Measurements from ENCODE around the gene ALPP. TPM values are rescaled to one million over a fixed set of nuclear protein-coding genes. Genes with fewer than 3 reads are reported as not detected.
"Not testable (repeated sequence)": the region's sequence is repeated elsewhere in the genome, so short reads cannot be mapped to it uniquely, and the experiment has no call there.

Gene ALPP
- total and polyA plus RNA-seq, 8 donors = not detected

DNA sequence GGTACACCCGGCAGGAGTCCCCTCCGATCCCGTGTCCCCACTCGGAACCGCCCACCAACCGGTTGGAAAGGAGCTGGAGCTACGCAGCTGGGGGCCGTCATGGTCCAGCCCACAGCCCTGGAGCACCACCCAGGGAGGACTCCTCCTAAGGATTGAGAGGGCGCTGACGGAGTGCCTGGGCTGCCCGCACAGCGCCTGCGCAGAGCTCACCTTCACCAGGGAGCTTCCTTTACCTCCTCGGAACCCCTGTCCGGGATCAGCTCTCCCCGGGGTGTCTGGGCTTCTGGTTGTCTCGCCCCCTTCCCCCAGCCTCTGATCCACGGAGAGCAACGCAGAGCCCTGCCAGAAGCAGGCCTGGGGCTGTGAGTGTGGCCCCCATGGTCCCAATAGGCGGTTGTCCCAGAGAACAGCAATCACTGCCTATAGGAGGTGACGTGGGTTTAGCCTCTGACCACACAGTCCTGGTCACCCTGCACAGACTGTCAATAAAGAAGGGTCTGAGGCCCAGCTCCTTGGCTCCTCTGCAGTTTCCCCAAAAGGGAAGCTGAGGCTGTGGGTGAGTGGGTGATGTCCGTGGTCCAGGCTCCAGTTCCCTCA is 42.7 kb downstream of the ALPP start:
- H3K9me3 ChIP-seq = no peaks in the 10 kb centered on the region
- H3K27ac ChIP-seq = no peak overlapping the region
- TF ChIP-seq, protein P1, sequence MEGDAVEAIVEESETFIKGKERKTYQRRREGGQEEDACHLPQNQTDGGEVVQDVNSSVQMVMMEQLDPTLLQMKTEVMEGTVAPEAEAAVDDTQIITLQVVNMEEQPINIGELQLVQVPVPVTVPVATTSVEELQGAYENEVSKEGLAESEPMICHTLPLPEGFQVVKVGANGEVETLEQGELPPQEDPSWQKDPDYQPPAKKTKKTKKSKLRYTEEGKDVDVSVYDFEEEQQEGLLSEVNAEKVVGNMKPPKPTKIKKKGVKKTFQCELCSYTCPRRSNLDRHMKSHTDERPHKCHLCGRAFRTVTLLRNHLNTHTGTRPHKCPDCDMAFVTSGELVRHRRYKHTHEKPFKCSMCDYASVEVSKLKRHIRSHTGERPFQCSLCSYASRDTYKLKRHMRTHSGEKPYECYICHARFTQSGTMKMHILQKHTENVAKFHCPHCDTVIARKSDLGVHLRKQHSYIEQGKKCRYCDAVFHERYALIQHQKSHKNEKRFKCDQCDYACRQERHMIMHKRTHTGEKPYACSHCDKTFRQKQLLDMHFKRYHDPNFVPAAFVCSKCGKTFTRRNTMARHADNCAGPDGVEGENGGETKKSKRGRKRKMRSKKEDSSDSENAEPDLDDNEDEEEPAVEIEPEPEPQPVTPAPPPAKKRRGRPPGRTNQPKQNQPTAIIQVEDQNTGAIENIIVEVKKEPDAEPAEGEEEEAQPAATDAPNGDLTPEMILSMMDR (IDR thresholded peaks at IDR 0.05) = no peak
- peaks cover 0 to 11% (median 0%) of the 10 kb centered on the region in 3 donors for H3K4me1 ChIP-seq
- WGBS, 2 donors = 19 to 22% methylated on average over 22 of the region's 22 CpGs
- intact Hi-C loops (cut with DNase I) = no loop called here
- ATAC-seq (peak in 3 of 4 donors; percentile 48 to 58 (median 58)), FAIRE-seq (no peak), DNase-seq (peak in 1 of 6 donors; percentile 62)
- H3K4me3 ChIP-seq = peak overlapping the region; percentile 5 to 49 (median 18)
- peaks cover 0 to 22% (median 4%) of the 10 kb centered on the region in 4 donors for H3K27me3 ChIP-seq
- H3K36me3 ChIP-seq = no peaks in the 10 kb centered on the region

DNA sequence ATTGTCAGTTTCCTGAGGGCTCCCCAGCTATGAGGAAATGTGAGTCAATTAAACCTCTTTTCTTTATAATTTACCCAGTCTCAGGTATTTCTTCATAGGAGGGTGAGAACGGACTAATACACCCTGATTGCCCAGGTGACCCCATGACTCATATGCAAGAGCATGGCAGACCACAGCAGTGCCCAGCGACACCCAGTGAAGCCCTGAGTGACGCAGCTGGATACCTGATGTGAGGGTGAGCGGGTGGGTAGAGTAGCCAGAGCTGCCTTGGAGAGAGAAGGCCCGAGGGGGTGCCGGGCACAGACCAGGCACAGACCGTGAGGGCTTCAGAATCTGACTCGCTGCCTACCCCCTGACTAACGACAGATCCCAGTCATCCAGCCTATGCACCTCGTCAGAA is 43.5 kb downstream of the ALPP start:
- no peaks in the 10 kb centered on the region for H3K9me3 ChIP-seq
- no peak for DNase-seq
- TF ChIP-seq, protein P1 (IDR thresholded peaks at IDR 0.05) = no peak
- H3K27me3 ChIP-seq = peaks cover 0 to 22% (median 4%) of the 10 kb centered on the region in 4 donors
- FAIRE-seq = no peak
- H3K4me3 ChIP-seq = no peak overlapping the region
- 85 to 88% methylated on average over 10 of the region's 10 CpGs for WGBS, 2 donors
- no peak overlapping the region for H3K27ac ChIP-seq
- intact Hi-C loops (cut with DNase I) = no loop called here
- H3K36me3 ChIP-seq = no peaks in the 10 kb centered on the region
- ATAC-seq = no peak
- H3K4me1 ChIP-seq = peaks cover 0 to 11% (median 0%) of the 10 kb centered on the region in 3 donors

DNA sequence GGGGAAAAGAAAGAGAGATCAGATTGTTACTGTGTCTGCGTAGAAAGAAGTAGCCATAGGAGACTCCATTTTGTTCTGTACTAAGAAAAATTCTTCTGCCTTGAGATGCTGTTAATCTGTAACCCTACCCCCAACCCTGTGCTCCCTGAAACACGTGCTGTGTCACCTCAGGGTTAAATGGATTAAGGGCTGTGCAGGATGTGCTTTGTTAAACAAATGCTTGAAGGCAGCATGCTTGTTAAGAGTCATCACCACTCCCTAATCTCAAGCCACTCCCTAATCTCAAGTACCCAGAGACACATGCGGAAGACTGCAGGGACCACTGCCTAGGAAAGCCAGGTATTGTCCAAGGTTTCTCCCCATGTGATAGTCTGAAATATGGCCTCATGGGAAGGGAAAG is 44.4 kb downstream of the ALPP start:
- H3K27ac ChIP-seq; H3K4me3 ChIP-seq; H3K9me3 ChIP-seq; ATAC-seq; DNase-seq; intact Hi-C loops (cut with DNase I); FAIRE-seq; H3K36me3 ChIP-seq: not testable (repeated sequence)
- Histone ChIP-seq H3K27me3 (peaks cover 0 to 22% (median 4%) of the 10 kb centered on the region in 4 donors), H3K4me1 (peaks cover 0 to 11% (median 0%) of the 10 kb centered on the region in 3 donors)
- 36 to 39% methylated on average over 3 of the region's 3 CpGs for WGBS, 2 donors

DNA sequence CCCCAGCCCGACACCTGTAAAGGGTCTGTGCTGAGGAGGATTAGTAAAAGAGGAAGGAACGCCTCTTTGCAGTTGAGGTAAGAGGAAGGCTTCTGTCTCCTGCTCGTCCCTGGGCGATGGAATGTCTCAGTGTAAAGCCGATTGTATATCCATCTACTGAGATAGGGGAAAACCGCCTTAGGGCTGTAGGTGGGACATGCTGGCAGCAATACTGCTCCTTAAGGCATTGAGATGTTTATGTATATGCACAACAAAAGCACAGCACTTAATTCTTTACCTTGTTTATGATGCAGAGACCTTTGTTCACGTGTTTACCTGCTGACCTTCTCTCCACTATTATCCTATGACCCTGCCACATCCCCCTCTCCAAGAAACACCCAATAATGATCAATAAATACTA is 44.9 kb downstream of the ALPP start:
- H3K27ac ChIP-seq; DNase-seq; ATAC-seq; H3K4me3 ChIP-seq; H3K9me3 ChIP-seq; FAIRE-seq; intact Hi-C loops (cut with DNase I); H3K36me3 ChIP-seq: not testable (repeated sequence)
- WGBS, 2 donors = 19 to 24% methylated on average over 6 to 7 of the region's 7 CpGs
- H3K27me3 ChIP-seq = peaks cover 0 to 22% (median 4%) of the 10 kb centered on the region in 4 donors
- H3K4me1 ChIP-seq = peaks cover 0 to 11% (median 0%) of the 10 kb centered on the region in 3 donors

DNA sequence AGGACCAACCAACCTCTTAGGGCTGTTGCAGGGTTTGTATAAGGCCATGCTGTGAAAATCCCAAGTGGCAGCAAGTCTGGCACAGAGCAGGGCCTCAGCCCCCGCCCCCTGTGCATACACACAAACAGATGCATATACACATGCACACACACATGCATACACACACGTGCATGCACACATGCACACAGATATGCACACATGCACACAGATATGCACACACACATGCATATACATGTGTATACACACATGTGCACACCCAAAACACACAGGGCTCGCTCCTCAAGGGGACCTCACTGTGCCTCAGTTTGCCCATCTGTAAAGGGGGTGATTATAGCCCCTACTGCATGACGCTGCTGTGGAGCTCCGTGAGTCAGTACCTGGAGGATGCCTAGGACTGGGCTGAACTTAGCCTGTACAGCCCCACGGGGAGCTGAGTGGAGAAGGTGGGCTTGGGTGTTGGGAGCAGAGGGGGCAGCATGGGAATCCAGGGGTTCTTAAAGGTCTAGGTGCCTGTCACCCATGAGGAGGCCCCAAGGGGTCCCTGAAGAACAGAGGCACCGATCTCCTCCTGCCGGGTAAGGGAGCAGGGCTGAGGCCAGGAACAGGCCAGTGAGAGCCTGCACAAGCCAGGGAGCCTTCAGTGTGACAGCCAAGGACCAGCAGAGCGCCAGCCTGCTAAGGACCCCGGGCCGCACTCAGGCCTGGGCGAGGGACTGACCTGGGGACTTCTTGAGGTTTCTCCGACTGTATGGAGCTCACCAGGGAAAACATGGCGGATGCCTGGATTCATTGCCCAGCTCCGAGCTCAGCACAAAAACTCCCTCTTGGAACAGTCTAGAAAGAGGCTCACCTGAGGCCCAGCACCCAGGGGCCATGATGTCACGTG is 53.4 kb downstream of the ALPP start:
- Histone ChIP-seq H3K27ac (no peak overlapping the region), H3K36me3 (no peaks in the 10 kb centered on the region), H3K9me3 (no peaks in the 10 kb centered on the region), H3K4me3 (no peak overlapping the region), H3K27me3 (peaks cover 0 to 4% (median 0%) of the 10 kb centered on the region in 4 donors), H3K4me1 (no peaks in the 10 kb centered on the region)
- intact Hi-C loops (cut with DNase I) = loop anchor here in 2 of 3 donors (10.0 kb wide), 2 partner anchors 97 to 527 kb away; no protein-coding TSS in a partner anchor
- DNase-seq (peak in 1 of 6 donors; percentile 44), ATAC-seq (no peak), FAIRE-seq (no peak)
- TF ChIP-seq, protein P1 (IDR thresholded peaks at IDR 0.05) = no peak
- WGBS, 2 donors = 80 to 83% methylated on average over 16 of the region's 16 CpGs

Other genes with a start within 250 kb of the ALPP start
- gene ALPG, start 28.1 kb downstream of the ALPP start, total RNA-seq = not detected
- not detected for gene ALPG, start 28.1 kb downstream of the ALPP start, polyA plus RNA-seq
- not detected for gene ALPI, start 77.4 kb downstream of the ALPP start, total RNA-seq
- not detected for gene ALPI, start 77.4 kb downstream of the ALPP start, polyA plus RNA-seq
- 1 to 10 TPM in 1 of 6 donors, under 1 TPM in 3, not detected in 2; 0.47 to 1.1 (median 0.76) TPM for gene ECEL1, start 109.1 kb downstream of the ALPP start, total RNA-seq
- under 1 TPM; 0.30 to 0.99 TPM for gene ECEL1, start 109.1 kb downstream of the ALPP start, polyA plus RNA-seq
- not detected for gene PRSS56, start 141.6 kb downstream of the ALPP start, total RNA-seq
- under 1 TPM in 1 of 2 donors, not detected in 1; 0.02 TPM for gene PRSS56, start 141.6 kb downstream of the ALPP start, polyA plus RNA-seq
- under 1 TPM in 2 of 6 donors, not detected in 4; 0.12 to 0.22 TPM for gene CHRND, start 147.4 kb downstream of the ALPP start, total RNA-seq
- gene CHRND, start 147.4 kb downstream of the ALPP start, polyA plus RNA-seq = under 1 TPM in 1 of 2 donors, not detected in 1; 0.07 TPM
- gene CHRNG, start 160.9 kb downstream of the ALPP start, total RNA-seq = not detected
- gene CHRNG, start 160.9 kb downstream of the ALPP start, polyA plus RNA-seq = not detected
- 1 to 10 TPM in 5 of 6 donors, under 1 TPM in 1; 0.88 to 2.8 (median 2.0) TPM for gene TIGD1, start 171.8 kb downstream of the ALPP start, total RNA-seq
- 1 to 10 TPM; 2.8 to 5.9 TPM for gene TIGD1, start 171.8 kb downstream of the ALPP start, polyA plus RNA-seq
- 10 to 100 TPM; 17.8 to 33.0 (median 22.8) TPM for gene EIF4E2, start 171.9 kb downstream of the ALPP start, total RNA-seq
- gene EIF4E2, start 171.9 kb downstream of the ALPP start, polyA plus RNA-seq = 10 to 100 TPM; 28.0 to 31.1 TPM